DOHH2 (cell line): ENCODE results near the gene STAT5A.

Experiments
- CTCF ChIP-seq: fragments of 200-600 bp; sonication (generic); IDR thresholded peaks from one replicate; pipeline ENCODE4 v1.5.1; 2014; ENCODE audit warnings: antibody characterized with exemption, mild to moderate bottlenecking, low read depth, low read length; ENCODE audit not compliant: poor library complexity, severe bottlenecking
- EZH2phosphoT487 ChIP-seq: fragments of 200-600 bp; sonication (generic); IDR thresholded peaks from 2 replicates; pipeline ENCODE4 v1.6.1; 2017; ENCODE audit warnings: borderline replicate concordance, mild to moderate bottlenecking, antibody characterized with exemption, low read length, moderate library complexity, mixed read lengths

DNA sequence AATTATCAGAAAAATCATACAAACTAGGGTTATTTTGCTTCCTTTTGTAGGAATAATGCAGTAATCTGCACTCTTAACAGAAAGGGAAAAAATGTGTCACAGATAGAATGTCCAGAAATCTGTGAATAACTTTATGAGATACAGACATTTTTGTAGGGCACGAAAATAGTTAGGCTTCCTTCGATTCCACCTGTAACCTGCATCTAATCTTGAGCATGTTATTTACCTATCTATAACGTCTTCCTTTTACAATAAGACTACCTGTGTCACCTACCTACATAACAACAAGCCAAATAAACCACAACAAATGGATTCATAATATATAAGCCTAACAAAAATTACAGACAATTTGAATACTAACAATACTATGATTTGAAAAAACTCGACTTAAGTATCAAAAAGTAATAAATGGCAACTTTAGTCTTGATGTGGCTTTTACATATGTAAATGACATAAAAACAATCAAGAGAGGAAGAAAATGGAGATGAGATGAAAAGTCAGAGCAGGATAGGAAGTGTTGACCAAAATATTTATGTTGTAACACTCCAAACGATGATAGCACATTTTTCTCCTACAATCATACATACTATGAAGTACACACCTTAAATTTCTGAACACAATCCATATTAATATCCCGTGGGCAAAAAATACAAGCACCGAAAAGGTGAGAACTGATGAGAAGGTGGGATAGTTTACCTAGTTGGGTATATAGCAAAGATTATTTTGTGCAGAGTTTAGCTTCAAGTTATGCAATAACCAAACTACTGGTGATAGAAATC, 14.6 kb upstream of the STAT5A start:
- TF ChIP-seq CTCF = no peak
- TF ChIP-seq EZH2phosphoT487 = no peak
